GM19372 (cell line): ENCODE results near the gene MXRA7.
"Not testable (repeated sequence)": the region's sequence is repeated elsewhere in the genome, so short reads cannot be mapped to it uniquely, and the experiment has no call there.

ENCODE experiments used
- ATAC-seq: cut with Tn5 transposase; IDR thresholded peaks from one replicate; pipeline ENCODE4 v1.9.1; 2021; ENCODE audit warnings: mild to moderate bottlenecking, low read depth, moderate library complexity; ENCODE audit not compliant: unreplicated experiment

The MXRA7 gene, protein sequence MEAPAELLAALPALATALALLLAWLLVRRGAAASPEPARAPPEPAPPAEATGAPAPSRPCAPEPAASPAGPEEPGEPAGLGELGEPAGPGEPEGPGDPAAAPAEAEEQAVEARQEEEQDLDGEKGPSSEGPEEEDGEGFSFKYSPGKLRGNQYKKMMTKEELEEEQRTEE

GRCh38 chr17:76710863-76711611 is at the start of gene MXRA7:
Gene MXRA7 (minus strand): TSS chr17:76710965. CDS start chr17:76710946, 19 bp downstream.
- no peak for ATAC-seq

DNA sequence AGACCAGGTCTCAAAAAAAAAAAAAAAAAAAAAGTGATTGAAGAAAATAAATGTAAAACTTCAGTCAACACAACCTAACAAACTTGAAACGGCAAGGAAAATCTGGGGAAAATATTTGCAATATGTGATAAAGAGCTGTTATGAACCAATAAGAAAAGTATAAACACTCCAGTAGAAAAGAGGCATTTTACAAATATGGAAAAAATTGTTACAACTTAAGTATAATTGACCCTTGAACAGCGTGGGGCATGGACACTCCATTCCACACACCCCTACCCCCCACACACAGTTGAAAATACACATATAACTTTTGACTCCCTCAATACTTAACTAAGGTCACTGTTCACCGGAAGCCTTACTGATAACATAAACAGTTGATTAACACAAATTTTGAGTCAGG is 47.8 kb upstream of the MXRA7 start:
- no peak for ATAC-seq

GRCh38 chr17:76757256-76757655 is 46.5 kb upstream of the MXRA7 start:
- ATAC-seq, result no peak

- no peak for ATAC-seq
Observed at GRCh38 chr17:76755285-76755684, 44.5 kb upstream of the MXRA7 start.

DNA sequence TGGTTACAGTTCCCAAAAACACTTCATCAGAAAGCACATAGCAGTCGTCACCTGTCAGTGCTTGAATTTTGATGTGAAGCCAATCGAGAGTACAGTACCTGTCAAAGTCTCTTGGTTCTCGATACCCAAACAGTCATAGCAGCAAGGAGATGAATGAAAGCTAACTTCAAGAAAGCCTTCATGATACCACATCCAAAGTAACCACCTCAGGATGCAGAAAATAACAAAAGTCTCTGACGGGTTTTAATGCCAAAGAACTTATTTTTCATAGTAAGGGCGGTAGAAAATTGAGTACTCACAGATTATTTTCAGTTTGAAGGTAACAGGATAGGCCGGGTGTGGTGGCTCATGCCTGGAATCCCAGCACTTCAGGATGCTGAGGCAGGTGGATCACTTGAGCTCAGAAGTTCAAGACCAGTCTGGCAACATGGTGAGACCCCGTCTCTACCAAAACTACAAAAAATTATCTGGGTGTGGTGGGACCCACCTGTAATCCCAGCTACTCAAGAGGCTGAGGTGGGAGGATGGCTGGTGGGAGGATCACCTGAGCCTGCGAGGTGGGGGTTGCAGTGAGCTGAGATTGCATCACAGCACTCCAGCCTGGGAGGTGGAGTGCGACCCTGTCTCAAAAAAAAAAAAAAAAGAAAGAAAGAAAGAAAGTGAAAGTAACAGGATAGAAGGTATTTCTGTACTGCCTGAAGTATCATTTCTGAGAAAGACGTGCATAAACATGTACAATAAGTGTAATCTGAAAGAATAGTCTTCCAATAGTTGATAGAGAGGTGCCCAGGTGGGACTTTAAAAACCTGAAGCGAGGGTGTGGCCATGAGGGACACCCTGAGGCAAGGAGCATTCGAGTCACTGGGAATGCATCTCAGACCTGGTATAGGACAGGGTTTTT is 42.5 kb upstream of the MXRA7 start:
- no peak for ATAC-seq

GRCh38 chr17:76752006-76752405 is 41.2 kb upstream of the MXRA7 start:
- ATAC-seq, result no peak

DNA sequence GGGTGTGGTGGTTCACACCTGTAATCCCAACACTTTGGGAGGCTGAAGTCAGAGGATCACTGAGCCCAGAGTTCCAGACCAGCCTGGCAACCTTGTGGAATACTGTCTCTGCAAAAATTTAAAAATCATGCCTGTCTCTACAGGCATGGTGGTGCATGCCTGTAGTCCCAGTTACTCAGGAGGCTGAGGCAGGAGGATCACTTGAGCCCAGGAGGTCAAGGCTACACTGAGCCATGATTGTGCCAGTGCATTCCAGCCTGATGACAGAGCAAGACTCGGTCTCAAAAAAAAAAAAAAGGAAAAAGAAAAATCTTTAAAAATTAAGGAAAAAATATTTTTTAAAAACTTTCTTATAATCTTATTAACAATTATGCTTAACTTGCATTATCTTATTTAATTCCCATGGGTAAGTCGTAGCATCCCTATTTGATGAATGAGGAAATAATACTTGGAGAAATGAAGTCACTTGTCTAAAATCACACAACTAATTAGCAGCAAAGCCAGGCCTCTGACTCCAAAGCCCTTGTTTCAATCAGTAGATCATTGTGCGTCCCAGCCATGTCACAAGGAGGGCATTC is 40.7 kb upstream of the MXRA7 start:
- no peak for ATAC-seq

- ATAC-seq, result no peak
Observed at GRCh38 chr17:76748657-76749056, 37.9 kb upstream of the MXRA7 start.

DNA sequence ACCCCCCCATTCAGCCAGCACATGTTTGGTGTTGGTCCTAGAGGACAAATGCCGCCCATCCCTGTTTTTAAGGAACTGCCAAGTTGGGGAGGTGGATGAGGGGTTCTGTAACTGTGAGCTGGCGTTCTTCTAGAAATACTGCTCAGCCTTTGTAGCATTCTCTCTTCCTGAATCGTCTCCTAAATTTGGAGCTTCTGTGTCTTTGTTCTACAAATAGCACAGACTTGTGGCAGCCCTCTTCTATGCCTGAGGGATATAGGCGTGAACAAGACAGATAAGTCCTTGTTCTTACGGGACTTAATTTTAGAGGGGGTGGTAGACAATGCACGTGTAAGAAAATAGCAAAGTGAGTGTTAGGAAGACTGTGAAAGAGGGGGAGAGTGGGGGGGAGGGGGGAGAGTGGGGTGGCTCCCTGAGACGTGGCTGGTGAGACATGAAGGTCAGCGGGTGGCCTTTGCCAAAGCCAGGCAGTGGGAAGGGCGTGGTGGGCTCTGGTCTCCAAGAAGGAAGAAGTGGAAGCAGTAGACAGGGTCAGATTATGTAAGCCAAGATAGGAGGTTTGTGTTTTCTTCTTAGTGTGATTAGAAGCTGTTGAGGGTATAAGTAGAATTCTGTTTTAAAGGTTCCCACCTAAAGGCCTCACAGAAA is 37.1 kb upstream of the MXRA7 start:
- no peak for ATAC-seq

GRCh38 chr17:76745785-76746184 is 35.0 kb upstream of the MXRA7 start:
- ATAC-seq, result not testable (repeated sequence)

DNA sequence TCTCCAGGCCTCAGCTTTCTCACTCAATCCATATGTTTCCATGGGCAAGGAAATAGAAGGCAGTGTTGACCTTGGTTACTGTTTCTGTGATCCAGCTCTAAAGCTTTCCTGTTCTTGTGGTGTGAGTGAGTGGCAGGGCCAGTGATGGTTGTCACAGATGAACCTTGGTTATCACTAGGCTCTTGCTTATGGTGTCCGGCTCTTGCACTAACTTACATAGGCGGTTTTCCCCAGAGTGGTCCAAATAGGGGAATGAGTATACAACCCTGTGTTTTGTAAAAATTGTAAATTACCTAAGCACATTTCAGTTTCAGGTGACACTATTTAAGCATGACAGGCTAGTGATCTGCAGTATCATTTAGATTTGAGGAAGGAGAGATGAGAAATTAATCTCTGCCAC is 34.0 kb upstream of the MXRA7 start:
- no peak for ATAC-seq

DNA sequence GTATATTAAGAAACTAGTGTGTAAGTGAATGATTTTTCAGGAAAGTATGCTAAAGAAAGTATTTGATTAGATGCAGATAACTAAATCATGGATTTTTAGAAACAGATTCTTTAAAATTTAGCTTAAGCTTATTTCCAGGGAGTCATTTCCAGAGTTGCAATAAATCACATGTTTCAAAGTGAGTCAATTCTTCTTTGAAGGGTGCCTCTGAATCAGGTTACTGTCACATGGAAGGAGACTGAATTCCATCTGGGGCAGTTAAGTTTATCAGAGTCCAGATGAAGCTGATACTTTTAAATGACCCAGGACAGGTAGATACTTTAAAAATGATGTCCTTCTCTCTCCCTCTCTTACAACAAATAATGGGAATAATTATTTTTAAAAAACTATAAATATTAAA is 32.2 kb upstream of the MXRA7 start:
- ATAC-seq, result no peak

DNA sequence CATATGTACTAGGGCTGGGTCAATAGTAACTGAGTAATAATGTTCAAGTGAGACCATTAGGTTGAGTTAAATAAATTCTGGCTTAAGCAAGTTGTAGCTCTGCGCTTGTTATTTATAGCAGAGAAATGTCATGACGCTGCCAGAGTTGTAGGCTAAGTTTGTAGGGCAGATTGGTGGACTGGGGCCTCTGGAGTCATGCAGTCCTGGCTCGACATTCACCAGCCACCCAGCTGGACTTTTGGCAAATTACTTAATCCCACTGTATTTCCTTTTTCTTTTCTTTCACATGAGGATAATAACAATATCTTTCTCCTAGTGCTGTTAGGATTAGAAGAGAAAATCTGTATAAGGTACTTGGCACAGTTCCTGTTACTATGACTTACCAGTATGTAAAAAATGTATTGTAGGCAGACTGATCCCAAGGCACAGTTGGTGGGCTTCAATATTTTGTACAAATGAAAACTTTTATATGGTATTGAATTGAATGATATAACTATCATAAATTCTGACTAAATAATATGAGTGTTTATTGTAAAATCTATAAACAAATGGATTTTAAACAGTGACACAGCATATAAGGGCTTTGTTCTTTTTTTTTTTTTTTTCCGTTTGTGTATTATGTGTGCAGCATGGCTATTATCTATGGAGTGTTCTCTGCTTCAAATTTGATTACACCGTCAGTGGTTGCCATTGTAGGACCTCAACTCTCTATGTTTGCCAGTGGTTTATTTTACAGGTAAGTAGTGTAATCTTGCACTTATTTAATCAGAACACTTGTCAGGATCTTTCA is 29.8 kb upstream of the MXRA7 start:
- no peak for ATAC-seq

DNA sequence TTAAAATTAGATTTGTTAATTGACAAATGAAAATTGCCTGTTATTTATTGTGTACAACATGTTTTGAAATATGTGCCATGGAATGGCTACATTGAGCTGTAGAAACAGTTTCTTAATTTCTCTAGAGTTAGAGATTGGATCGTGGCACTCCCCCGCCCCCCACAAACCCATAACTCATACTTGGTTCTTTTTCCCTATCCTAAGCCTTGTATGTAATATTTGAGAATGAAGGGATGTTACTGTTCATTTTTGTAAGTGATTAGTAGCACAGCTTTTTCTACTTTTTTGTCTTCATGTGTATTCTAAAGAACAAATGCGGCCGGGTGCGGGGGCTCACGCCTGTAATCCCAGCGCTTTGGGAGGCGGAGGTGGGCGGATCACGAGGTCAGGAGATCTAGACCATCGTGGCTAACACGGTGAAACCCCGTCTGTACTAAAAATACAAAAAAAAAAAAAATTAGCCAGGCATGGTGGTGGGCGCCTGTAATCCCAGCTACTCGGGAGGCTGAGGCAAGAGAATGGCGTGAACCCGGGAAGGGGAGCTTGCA is 28.9 kb upstream of the MXRA7 start:
- ATAC-seq, result not testable (repeated sequence)

DNA sequence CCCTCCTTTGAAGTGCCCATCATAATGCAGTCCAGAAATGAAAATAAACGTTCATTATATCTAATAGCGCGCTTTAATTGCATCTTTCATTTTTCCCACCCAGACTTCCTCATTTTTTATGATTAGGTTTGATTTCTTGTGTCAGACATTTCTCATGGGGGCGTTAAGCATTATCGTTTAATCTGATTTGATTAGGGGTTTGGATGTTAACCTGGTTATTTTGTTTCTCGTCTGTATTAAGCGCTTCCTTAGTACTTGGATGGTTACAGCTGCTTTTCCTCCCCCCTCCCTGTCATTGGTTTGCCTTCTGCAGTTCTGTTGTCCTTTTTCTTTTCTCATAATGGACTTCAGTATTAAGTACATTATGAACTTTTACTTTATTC is 27.7 kb upstream of the MXRA7 start:
- ATAC-seq, result no peak

DNA sequence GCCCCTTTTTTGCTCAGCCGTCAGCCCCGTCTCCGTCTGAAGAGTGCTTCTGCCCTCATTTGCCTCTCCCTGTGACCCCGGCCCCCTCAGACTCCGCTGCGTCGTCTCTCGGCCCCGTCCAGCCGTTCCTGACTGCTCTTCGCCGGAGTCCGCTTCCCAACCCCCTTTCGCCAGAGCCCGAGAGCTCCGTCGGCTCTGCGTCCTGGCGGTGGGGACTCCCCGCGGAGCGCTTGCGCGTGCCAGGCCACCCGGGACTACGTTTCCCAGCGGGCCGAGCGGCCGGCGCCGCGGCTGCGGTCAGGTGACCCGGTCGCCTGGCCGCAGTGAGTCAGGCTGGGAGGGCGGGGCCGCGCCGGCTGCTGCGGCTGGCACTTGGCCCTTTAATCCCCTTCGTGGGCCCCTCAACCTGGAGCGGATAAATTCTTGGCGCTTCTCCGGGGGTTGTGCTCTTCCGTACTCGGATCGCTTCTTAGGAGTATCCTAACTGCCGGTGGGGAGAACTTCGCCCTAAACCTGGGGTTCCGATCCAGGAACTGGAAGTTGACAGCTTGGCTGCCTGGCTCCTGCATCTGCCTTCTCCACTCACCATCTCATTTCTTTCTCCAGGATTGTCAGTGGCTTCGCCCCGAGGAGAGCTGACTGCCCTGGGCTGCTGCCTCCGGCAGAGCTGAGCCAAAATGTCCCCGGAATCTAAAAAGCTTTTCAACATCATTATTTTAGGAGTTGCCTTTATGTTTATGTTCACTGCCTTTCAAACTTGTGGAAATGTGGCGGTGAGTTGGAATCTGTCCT is 27.1 kb upstream of the MXRA7 start, which contains the start of gene MFSD11:
MFSD11 (plus strand) TSS at position 444 of the 792 bp plus-strand sequence; CDS start at position 678, 234 bp downstream.
- ATAC-seq, result peak; percentile 42

DNA sequence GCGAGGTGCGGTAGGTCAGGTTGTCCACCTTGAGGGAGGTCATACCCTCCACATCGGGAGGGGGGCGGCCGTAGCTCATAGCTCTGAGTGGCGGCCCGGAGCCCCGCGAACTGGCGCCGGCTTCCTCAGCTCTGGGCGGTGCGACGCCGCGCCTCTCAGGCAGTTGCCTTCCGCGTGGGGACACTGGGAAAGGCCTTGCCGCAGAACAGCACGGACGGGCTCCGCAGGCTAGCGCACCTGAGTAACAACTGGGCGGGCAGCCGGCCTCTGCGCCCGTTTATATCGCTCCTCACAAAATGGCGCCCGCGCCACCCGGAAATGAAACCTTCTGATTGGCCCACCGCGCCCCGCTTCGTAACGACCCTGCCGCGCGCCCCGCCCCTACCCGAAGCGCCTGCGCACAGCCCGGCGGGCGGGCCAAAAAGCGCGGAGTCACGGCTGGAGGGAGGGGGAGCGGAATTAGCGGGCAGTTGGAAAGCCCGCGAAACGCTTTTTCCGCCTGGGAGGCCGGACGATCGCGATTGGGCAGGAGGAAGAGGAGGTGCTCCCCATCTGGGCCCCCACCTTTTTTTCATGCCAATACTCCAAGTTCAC is 26.4 kb upstream of the MXRA7 start, which contains the start of gene SRSF2:
SRSF2 (minus strand) TSS at position 250 of the 594 bp plus-strand sequence; CDS start at position 79, 171 bp downstream.
- peak; percentile 61 for ATAC-seq
